Testis (tissue), 3 donors: Measurements from ENCODE around the gene METTL26. TPM values are rescaled to one million over a fixed set of nuclear protein-coding genes. Genes with fewer than 3 reads are reported as not detected.
A peak's percentile ranks its signal among the peaks of the same experiment; 100 is the strongest.

ENCODE experiments used
- DNase-seq: peaks from one replicate; pipeline ENCODE4 v3.0.0-alpha.2; 2019
- H3K27ac ChIP-seq, 2 donors: fragments of 200-600 bp; sonication (generic); one replicate each; pipeline ENCODE4 v1.5.1; 2019
- H3K27me3 ChIP-seq: fragments of 200-600 bp; sonication (generic); one replicate; pipeline ENCODE4 v1.5.1; 2019
- H3K36me3 ChIP-seq: fragments of 200-600 bp; sonication (generic); one replicate; pipeline ENCODE4 v1.5.1; 2017; ENCODE audit warnings: low read depth; ENCODE audit errors: missing control alignments
- H3K4me1 ChIP-seq: fragments of 200-600 bp; sonication (generic); one replicate; pipeline ENCODE4 v1.5.1; 2019
- H3K4me3 ChIP-seq, 2 donors: fragments of 200-600 bp; sonication (generic); one replicate each; pipeline ENCODE4 v1.5.1; 2017 to 2019
- H3K9me3 ChIP-seq: fragments of 200-600 bp; sonication (generic); one replicate; pipeline ENCODE4 v1.5.1; 2017
- POLR2A ChIP-seq: fragments of 450-650 bp; IDR thresholded peaks from one replicate; pipeline ENCODE4 v1.6.1; 2017; ENCODE audit warnings: antibody characterized with exemption, mild to moderate bottlenecking, moderate library complexity
- WGBS, 2 donors: methylation state at CpG; one replicate each; pipeline ENCODE4 v1.1.5; 2018; 5-methylcytosine and 5-hydroxymethylcytosine counted together
- intact Hi-C: fragments of 100-400 bp; cut with DNase I; formaldehyde crosslinking; loops from one replicate; pipeline ENCODE4 v1.15.1; 2023; ENCODE audit warnings: low total_unique reads
- polyA plus RNA-seq: library from polyadenylated mRNA; stranded (reverse); fragments of 350-450 nt; fragmentation: Illumina TruSeq; extraction: RNeasy Lipid Tissue Mini Kit (QIAGEN cat#74804); gene quantifications from one replicate; pipeline ENCODE4 v1.2.3, GENCODE V29; 2014; ENCODE audit warnings: low read depth, low replicate concordance; ENCODE audit not compliant: insufficient read depth
- total RNA-seq, 2 donors: library from RNA; depleted of rRNA; stranded (reverse); fragments of >200 nt; gene quantifications; one replicate each; pipeline ENCODE4 v1.2.3, GENCODE V29; 2016
- TF ChIP-seq, protein P1 (sequence below), 3 experiments: fragments of 450-650 bp in 2 of 3; fragments of 200-600 bp in 1 of 3; sonication (generic) in 1 of 3; IDR thresholded peaks; one replicate each; pipeline ENCODE4 v1.5.1; 2016 to 2019; ENCODE audit warnings: antibody characterized with exemption in 3 of 3, mild to moderate bottlenecking in 2 of 3, moderate library complexity in 1 of 3

The METTL26 gene
- total and polyA plus RNA-seq, 3 donors from 2014 or later, result 72.1 to 185 (median 161) TPM

DNA sequence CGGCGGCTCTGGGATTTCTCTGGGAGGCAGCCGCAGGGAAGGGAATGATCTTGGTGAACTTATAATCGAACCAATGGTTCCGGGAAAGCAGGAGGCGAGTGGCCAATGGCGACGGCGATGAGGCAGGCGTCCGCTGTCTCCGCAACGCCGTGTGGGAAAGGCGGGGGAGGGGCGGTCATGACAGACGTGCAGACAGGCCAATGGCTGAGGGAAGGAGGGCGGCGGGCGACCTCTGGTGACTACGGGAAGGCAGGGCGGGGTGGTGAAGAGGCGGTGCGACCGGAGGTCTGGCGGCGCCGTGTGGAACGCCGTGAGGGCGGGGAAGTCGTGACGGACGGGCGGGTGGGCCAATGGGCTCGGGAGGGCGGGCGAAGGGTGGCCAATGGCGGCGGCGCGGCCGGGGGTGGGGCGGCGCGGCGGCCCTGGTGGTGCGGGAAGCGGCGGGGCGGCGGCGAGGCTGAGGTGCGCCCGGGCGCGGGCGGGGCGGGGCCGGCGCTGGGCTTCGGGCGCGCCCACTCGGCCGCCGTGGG is 46.4 kb downstream of the METTL26 start, which contains the start of gene RAB40C:
Gene RAB40C (plus strand): TSS at position 409 of the 530 bp plus-strand sequence. CDS start 226 bp downstream, outside the sequence.
- H3K4me1 ChIP-seq, result peaks cover 33% of the 10 kb centered on the region
- intact Hi-C loops, result loop anchor here (10.0 kb wide), 2 partner anchors 45 to 75 kb away; partner anchors contain the start of genes METTL26, RHOT2 and WFIKKN1
- no peak for TF ChIP-seq POLR2A
- TF ChIP-seq, protein P1, sequence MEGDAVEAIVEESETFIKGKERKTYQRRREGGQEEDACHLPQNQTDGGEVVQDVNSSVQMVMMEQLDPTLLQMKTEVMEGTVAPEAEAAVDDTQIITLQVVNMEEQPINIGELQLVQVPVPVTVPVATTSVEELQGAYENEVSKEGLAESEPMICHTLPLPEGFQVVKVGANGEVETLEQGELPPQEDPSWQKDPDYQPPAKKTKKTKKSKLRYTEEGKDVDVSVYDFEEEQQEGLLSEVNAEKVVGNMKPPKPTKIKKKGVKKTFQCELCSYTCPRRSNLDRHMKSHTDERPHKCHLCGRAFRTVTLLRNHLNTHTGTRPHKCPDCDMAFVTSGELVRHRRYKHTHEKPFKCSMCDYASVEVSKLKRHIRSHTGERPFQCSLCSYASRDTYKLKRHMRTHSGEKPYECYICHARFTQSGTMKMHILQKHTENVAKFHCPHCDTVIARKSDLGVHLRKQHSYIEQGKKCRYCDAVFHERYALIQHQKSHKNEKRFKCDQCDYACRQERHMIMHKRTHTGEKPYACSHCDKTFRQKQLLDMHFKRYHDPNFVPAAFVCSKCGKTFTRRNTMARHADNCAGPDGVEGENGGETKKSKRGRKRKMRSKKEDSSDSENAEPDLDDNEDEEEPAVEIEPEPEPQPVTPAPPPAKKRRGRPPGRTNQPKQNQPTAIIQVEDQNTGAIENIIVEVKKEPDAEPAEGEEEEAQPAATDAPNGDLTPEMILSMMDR (IDR thresholded peaks at IDR 0.05), result no peak

DNA sequence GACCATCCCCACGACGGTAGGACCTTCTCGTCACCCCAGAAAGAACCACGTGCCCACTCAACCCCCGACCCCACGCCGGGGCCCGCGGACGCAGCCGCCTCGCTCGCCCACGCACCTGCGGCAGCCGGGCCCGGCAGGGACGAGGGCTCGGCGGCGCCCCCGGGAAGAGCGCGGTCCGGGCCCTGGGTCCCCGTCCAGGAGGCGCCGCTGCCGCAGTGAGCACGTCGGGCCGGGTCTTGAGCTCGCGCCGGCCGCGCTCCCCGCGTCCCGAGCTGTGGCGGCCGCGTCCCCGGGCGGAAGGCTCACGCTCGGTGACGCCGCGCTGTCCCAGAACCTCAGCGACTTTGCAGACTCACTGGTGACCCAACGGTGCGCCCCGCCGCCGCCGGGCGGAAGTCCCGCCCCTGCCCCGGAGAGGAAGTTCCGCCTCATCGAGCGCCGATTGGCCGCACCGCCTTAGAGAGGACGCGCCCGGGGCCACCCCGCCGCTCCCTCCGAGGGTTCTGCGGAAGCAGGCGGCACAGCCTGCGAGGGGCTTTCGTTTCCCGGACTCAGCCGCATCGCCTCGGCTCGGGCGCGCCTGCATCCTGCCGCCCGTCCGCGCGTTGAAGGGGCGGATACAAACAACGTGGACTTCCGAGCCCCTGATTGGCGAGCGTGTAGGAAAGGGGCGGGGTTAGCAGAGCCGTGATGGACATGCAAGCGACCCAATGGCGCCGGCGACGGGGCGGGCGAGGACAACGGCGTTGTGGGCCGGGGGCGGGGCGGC is 47.0 kb downstream of the METTL26 start:
- Histone ChIP-seq H3K4me1 (peaks cover 33% of the 10 kb centered on the region), H3K9me3 (no peaks in the 10 kb centered on the region), H3K4me3 (peak overlapping the region; percentile 84 to 86), H3K27me3 (no peaks in the 10 kb centered on the region), H3K27ac (peak overlapping the region; percentile 96 to 98), H3K36me3 (no peaks in the 10 kb centered on the region)
- no peak for TF ChIP-seq POLR2A
- TF ChIP-seq, protein P1 (IDR thresholded peaks at IDR 0.05), result no peak
- intact Hi-C loops, result loop anchor here (10.0 kb wide), 2 partner anchors 46 to 76 kb away; partner anchors contain the start of genes METTL26, RHOT2 and WFIKKN1
- DNase-seq, result peak; percentile 99
- WGBS, 2 donors, result 1% methylated on average over 19 to 70 of the region's 107 CpGs

More for the DNA sequence above, 46.4 kb downstream of the METTL26 start, which contains the start of gene RAB40C:
- Histone ChIP-seq H3K36me3 (no peaks in the 10 kb centered on the region), H3K27ac (peak within 1 kb of the TSS; percentile 96 to 98), H3K4me3 (peak within 1 kb of the TSS; percentile 84 to 86), H3K9me3 (no peaks in the 10 kb centered on the region), H3K27me3 (no peaks in the 10 kb centered on the region)
- DNase-seq, result peak; percentile 99
- WGBS, 2 donors, result 0 to 1% methylated on average over 36 to 53 of the region's 67 CpGs

DNA sequence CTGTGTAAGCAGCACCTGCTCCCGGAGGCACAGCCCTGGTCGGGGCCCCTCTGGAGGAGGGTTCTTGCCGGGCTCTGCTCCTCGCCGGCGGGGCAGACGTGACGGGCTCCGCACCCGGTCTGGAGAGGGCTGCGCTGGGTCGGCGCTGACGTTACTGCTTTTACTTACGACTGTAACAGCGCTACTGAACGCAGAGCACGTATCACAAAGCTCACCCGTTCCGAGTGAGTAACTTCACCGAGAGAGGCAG is 47.5 kb downstream of the METTL26 start:
- DNase-seq, result peak; percentile 55
- WGBS, 2 donors, result 0% methylated on average over 1 to 21 of the region's 21 CpGs
- TF ChIP-seq, protein P1 (IDR thresholded peaks at IDR 0.05), result no peak
- no peak for TF ChIP-seq POLR2A
- H3K36me3 ChIP-seq, result no peaks in the 10 kb centered on the region
- peak overlapping the region; percentile 84 to 86 for H3K4me3 ChIP-seq
- peak overlapping the region; percentile 96 to 98 for H3K27ac ChIP-seq
- intact Hi-C loops, result loop anchor here (10.0 kb wide), 2 partner anchors 46 to 76 kb away; partner anchors contain the start of genes METTL26, RHOT2 and WFIKKN1
- no peaks in the 10 kb centered on the region for H3K27me3 ChIP-seq
- no peaks in the 10 kb centered on the region for H3K9me3 ChIP-seq
- peaks cover 35% of the 10 kb centered on the region for H3K4me1 ChIP-seq

DNA sequence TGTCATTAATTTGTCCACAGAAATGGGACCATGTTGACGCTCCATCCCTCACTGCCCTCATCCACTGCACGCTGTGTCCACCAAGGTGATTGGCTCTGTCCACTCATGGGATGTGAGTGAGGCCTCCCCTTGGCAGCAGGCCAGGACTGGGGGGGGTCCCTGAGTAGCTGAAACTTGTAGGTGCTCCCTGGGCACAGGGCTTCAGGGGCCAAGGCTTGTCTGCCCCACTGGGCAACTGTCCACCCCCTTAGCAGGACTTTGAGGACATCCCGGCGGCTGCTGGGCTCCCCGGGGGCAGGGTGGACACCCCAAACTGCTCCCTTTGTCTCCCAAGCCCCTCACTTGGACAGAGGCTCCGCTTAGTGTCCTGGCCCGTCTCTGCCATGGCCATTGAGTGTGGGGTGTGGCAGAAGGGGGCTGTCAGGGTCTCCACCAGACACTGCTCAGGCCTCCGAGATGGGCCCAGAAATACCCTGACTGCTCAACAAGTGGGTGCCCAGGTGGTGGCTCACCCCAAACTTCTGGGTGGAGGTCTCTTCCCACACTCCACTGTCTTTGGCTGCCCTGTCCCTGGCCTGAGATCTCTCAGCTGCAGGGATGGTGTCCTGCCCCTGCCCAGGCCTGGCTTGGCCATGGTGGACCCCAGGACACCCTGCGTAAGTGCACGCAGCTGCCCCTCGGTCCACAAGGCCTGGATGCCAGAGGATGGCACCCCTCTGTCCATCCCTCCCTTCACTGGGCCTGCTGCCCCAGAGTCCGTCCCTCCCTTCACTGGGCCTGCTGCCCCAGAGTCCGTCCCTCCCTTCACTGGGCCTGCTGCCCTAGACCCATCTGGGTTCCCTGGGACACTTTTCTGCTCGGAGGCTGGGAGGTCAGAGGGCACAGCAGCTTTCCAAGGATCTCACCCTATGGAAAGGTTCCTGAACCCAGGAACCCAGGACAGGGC is 49.2 kb downstream of the METTL26 start:
- peak overlapping the region in 1 of 2 donors; percentile 8 for H3K27ac ChIP-seq
- intact Hi-C loops, result loop anchor here (10.0 kb wide), 2 partner anchors 48 to 78 kb away; partner anchors contain the start of genes METTL26, RHOT2 and WFIKKN1
- peaks cover 22% of the 10 kb centered on the region for H3K4me1 ChIP-seq
- no peaks in the 10 kb centered on the region for H3K9me3 ChIP-seq
- WGBS, 2 donors, result 60 to 68% methylated on average over 9 to 11 of the region's 14 CpGs
- no peak for DNase-seq
- H3K4me3 ChIP-seq, result no peak overlapping the region
- no peaks in the 10 kb centered on the region for H3K36me3 ChIP-seq
- TF ChIP-seq, protein P1 (IDR thresholded peaks at IDR 0.05), result no peak
- TF ChIP-seq POLR2A, result no peak
- no peaks in the 10 kb centered on the region for H3K27me3 ChIP-seq
